Upper lobe of right lung (tissue), 1 donor: ENCODE data around the gene HOXC4. TPM values are rescaled to one million over a fixed set of nuclear protein-coding genes. Genes with fewer than 3 reads are reported as not detected.

Experiments
- ATAC-seq: fragments of 200-7000 bp; cut with Tn5 transposase; one replicate; pipeline ENCODE4 v1.9.1; 2020; ENCODE audit warnings: mild to moderate bottlenecking, moderate library complexity
- DNase-seq: peaks from one replicate; pipeline ENCODE4 v3.0.0-alpha.2; 2020
- H3K27ac ChIP-seq: fragments of 200-600 bp; one replicate; pipeline ENCODE4 v1.8.0; 2022
- H3K27me3 ChIP-seq: fragments of 200-600 bp; one replicate; pipeline ENCODE4 v1.8.0; 2022; ENCODE audit warnings: mild to moderate bottlenecking
- H3K36me3 ChIP-seq: fragments of 200-600 bp; one replicate; pipeline ENCODE4 v1.8.0; 2022
- H3K4me1 ChIP-seq: fragments of 200-600 bp; one replicate; pipeline ENCODE4 v1.8.0; 2022
- H3K4me3 ChIP-seq: fragments of 200-600 bp; one replicate; pipeline ENCODE4 v1.8.0; 2022; ENCODE audit warnings: mild to moderate bottlenecking
- H3K9me3 ChIP-seq: fragments of 200-600 bp; one replicate; pipeline ENCODE4 v1.8.0; 2022
- CTCF ChIP-seq: fragments of 200-600 bp; IDR thresholded peaks from one replicate; pipeline ENCODE4 v1.8.0; 2022; ENCODE audit warnings: antibody characterized with exemption
- intact Hi-C: fragments of 100-400 bp; cut with DNase I; formaldehyde crosslinking; loops from one replicate; pipeline ENCODE4 v1.11.0; 2022
- total RNA-seq: library from RNA; stranded (reverse); fragmentation: NEBNext Ultra II Directional; extraction: Animal tissue kit (Norgen Biotek cat#: 25700); gene quantifications from one replicate; pipeline ENCODE4 v1.2.1, GENCODE V29; 2021
- donor health status: DM: no; HTN: yes; CAD: no; lungs with severe emphysema.

Gene HOXC4
- total RNA-seq, 1 donor from 2014 or later, result 0.61 TPM

GRCh38 chr12:54010972-54011664, 42.5 kb upstream of the HOXC4 start:
- no peak for ATAC-seq
- Histone ChIP-seq H3K36me3 (no peaks in the 10 kb centered on the region), H3K4me3 (no peak overlapping the region), H3K27me3 (peaks cover 92% of the 10 kb centered on the region), H3K4me1 (peaks cover 12% of the 10 kb centered on the region), H3K9me3 (no peaks in the 10 kb centered on the region), H3K27ac (no peak overlapping the region)
- no peak for DNase-seq
- TF ChIP-seq CTCF, result no peak
- intact Hi-C loops, result no loop called here

- Histone ChIP-seq H3K36me3 (no peaks in the 10 kb centered on the region), H3K9me3 (no peaks in the 10 kb centered on the region), H3K27me3 (peaks cover 93% of the 10 kb centered on the region), H3K27ac (no peak overlapping the region), H3K4me1 (peaks cover 6% of the 10 kb centered on the region), H3K4me3 (no peak overlapping the region)
- ATAC-seq (no peak), DNase-seq (no peak)
- TF ChIP-seq CTCF, result no peak
- intact Hi-C loops, result no loop called here
Observed at GRCh38 chr12:54011665-54012532, 41.7 kb upstream of the HOXC4 start.

GRCh38 chr12:54012631-54013409, 40.8 kb upstream of the HOXC4 start:
- TF ChIP-seq CTCF, result no peak
- Histone ChIP-seq H3K27me3 (peaks cover 93% of the 10 kb centered on the region), H3K4me1 (peaks cover 6% of the 10 kb centered on the region), H3K36me3 (no peaks in the 10 kb centered on the region), H3K27ac (no peak overlapping the region), H3K4me3 (no peak overlapping the region), H3K9me3 (no peaks in the 10 kb centered on the region)
- intact Hi-C loops, result no loop called here
- ATAC-seq (no peak), DNase-seq (no peak)

- ATAC-seq (no peak), DNase-seq (no peak)
- TF ChIP-seq CTCF, result no peak
- peaks cover 6% of the 10 kb centered on the region for H3K4me1 ChIP-seq
- intact Hi-C loops, result no loop called here
- no peak overlapping the region for H3K27ac ChIP-seq
- H3K4me3 ChIP-seq, result no peak overlapping the region
- no peaks in the 10 kb centered on the region for H3K36me3 ChIP-seq
- peaks cover 95% of the 10 kb centered on the region for H3K27me3 ChIP-seq
- H3K9me3 ChIP-seq, result no peaks in the 10 kb centered on the region
Observed at GRCh38 chr12:54014377-54015017, 39.1 kb upstream of the HOXC4 start.
